Body of pancreas (tissue), 4 donors: ENCODE results near the gene EMD. TPM values are rescaled to one million over a fixed set of nuclear protein-coding genes. Genes with fewer than 3 reads are reported as not detected.
"Not testable (repeated sequence)": the region's sequence is repeated elsewhere in the genome, so short reads cannot be mapped to it uniquely, and the experiment has no call there.

Experiments
- ATAC-seq: fragments of 150-250 bp; one replicate; pipeline ENCODE4 v1.9.1; 2016
- DNase-seq, 4 donors: peaks; one replicate each; pipeline ENCODE4 v3.0.0-alpha.2; 2019
- H3K27ac ChIP-seq, 4 donors: fragments of 200-600 bp; sonication (generic); 1 replicate in 3 of 4; 2 replicates in 1 of 4; pipeline versions ENCODE4 v1.5.1 to v1.6.1; 2016 to 2019; ENCODE audit warnings: mild to moderate bottlenecking in 1 of 4, mixed read lengths in 1 of 4, moderate library complexity in 1 of 4
- H3K27me3 ChIP-seq, 2 donors: fragments of 200-600 bp; sonication (generic); one replicate each; pipeline ENCODE4 v1.6.0; 2016; ENCODE audit warnings: mild to moderate bottlenecking in 1 of 2
- H3K36me3 ChIP-seq, 2 donors: fragments of 200-600 bp; sonication (generic); replicated peaks in 1 of 2; 2 replicates each; pipeline ENCODE4 v1.5.1; 2016; ENCODE audit warnings: low read depth in 2 of 2; ENCODE audit not compliant: insufficient read depth in 1 of 2
- H3K4me1 ChIP-seq: fragments of 200-600 bp; sonication (generic); one replicate; pipeline ENCODE4 v1.6.0; 2016
- H3K4me3 ChIP-seq, 2 donors: fragments of 200-600 bp; sonication (generic); 1 replicate in 1 of 2; 2 replicates in 1 of 2; pipeline ENCODE4 v1.5.1; 2016 to 2019
- H3K9me3 ChIP-seq, 3 donors: fragments of 200-600 bp; sonication (generic); 1 replicate in 2 of 3; 2 replicates in 1 of 3; pipeline ENCODE4 v1.5.1; 2016
- CTCF ChIP-seq, 7 experiments: fragments of 450-650 bp in 4 of 7; fragments of 200-600 bp in 3 of 7; sonication (generic) in 3 of 7; IDR thresholded peaks; one replicate each; pipeline ENCODE4 v1.5.1; 2016 to 2019; ENCODE audit warnings: antibody characterized with exemption in 7 of 7
- POLR2A ChIP-seq, 3 donors: fragments of 450-650 bp; IDR thresholded peaks; one replicate each; pipeline ENCODE4 v1.6.1; 2016; ENCODE audit warnings: antibody characterized with exemption in 3 of 3, mild to moderate bottlenecking in 2 of 3
- WGBS, 2 donors: methylation state at CpG; one replicate each; pipeline ENCODE4 v1.1.5; 2017; 5-methylcytosine and 5-hydroxymethylcytosine counted together
- intact Hi-C: fragments of 100-400 bp; cut with DNase I; formaldehyde crosslinking; loops from one replicate; pipeline ENCODE4 v1.15.1; 2023
- total RNA-seq, 2 donors: library from RNA; depleted of rRNA; stranded (reverse); fragments of >200 nt; gene quantifications; one replicate each; pipeline ENCODE4 v1.1.0, GENCODE V29; 2016

EMD gene
- total RNA-seq, 2 donors from 2014 or later: 23.6 to 28.3 TPM

- intact Hi-C loops: loop anchor here (5.0 kb wide), 1 partner anchor 51 kb away; no protein-coding TSS in a partner anchor
- H3K4me3 ChIP-seq: no peak overlapping the region
- peak in 2 of 4 donors; percentile 4 to 13 for DNase-seq
- H3K4me1 ChIP-seq: peaks cover 18% of the 10 kb centered on the region
- 26 to 61% methylated on average over 3 to 10 of the region's 14 CpGs for WGBS, 2 donors
- no peak for TF ChIP-seq POLR2A (IDR thresholded peaks at IDR 0.05)
- TF ChIP-seq CTCF (IDR thresholded peaks at IDR 0.05): no peak
- no peaks in the 10 kb centered on the region for H3K36me3 ChIP-seq
- H3K9me3 ChIP-seq: no peaks in the 10 kb centered on the region
- no peak for ATAC-seq
- no peaks in the 10 kb centered on the region for H3K27me3 ChIP-seq
- no peak overlapping the region for H3K27ac ChIP-seq
Measured at GRCh38 chrX:154383359-154384283, 4.5 kb downstream of the EMD start.

GRCh38 chrX:154384284-154384892 lies 5.3 kb downstream of the EMD start:
- intact Hi-C loops: loop anchor here (5.0 kb wide), 1 partner anchor 52 kb away; no protein-coding TSS in a partner anchor
- peak in 3 of 4 donors; percentile 28 to 54 (median 31) for DNase-seq
- Histone ChIP-seq H3K9me3 (no peaks in the 10 kb centered on the region), H3K27me3 (no peaks in the 10 kb centered on the region), H3K27ac (no peak overlapping the region), H3K36me3 (no peaks in the 10 kb centered on the region), H3K4me3 (no peak overlapping the region), H3K4me1 (peaks cover 18% of the 10 kb centered on the region)
- TF ChIP-seq POLR2A (IDR thresholded peaks at IDR 0.05) (no peak), CTCF (IDR thresholded peaks at IDR 0.05) (peak in 6 of 7 experiments; percentile 10 to 45 (median 19))
- ATAC-seq: no peak
- 17% methylated on average over 8 of the region's 8 CpGs; no CpG with 5 or more reads in 1 of the 2 donors for WGBS, 2 donors

- peak; percentile 33 for ATAC-seq
- H3K36me3 ChIP-seq, intact Hi-C loops, DNase-seq, H3K4me3 ChIP-seq, H3K9me3 ChIP-seq, H3K27ac ChIP-seq, H3K4me1 ChIP-seq, H3K27me3 ChIP-seq: not testable (repeated sequence)
- no CpG with 5 or more reads among the region's 20 CpGs for WGBS, 2 donors
Measured at GRCh38 chrX:154388094-154388493, 9.0 kb downstream of the EMD start.

GRCh38 chrX:154388649-154389048 lies 9.6 kb downstream of the EMD start:
- intact Hi-C loops, DNase-seq, H3K4me3 ChIP-seq, ATAC-seq, H3K27ac ChIP-seq, H3K36me3 ChIP-seq, H3K27me3 ChIP-seq, H3K9me3 ChIP-seq, H3K4me1 ChIP-seq: not testable (repeated sequence)
- WGBS, 2 donors: no CpG with 5 or more reads among the region's 16 CpGs

- 0% methylated on average over 10 of the region's 121 CpGs; no CpG with 5 or more reads in 1 of the 2 donors for WGBS, 2 donors
Measured at GRCh38 chrX:154389812-154390747, 11.0 kb downstream of the EMD start.

GRCh38 chrX:154396363-154396762 lies 17.3 kb downstream of the EMD start:
- H3K27ac ChIP-seq: peak overlapping the region; percentile 89 to 99 (median 98)
- H3K36me3 ChIP-seq, ATAC-seq, intact Hi-C loops, H3K9me3 ChIP-seq, H3K27me3 ChIP-seq, H3K4me3 ChIP-seq: not testable (repeated sequence)
- 60 to 72% methylated on average over 6 to 8 of the region's 17 CpGs for WGBS, 2 donors
- H3K4me1 ChIP-seq: peaks cover 18% of the 10 kb centered on the region
- DNase-seq: peak; percentile 37 to 50 (median 46)

More at GRCh38 chrX:154389812-154390747, 11.0 kb downstream of the EMD start:
- H3K27ac ChIP-seq: peak overlapping the region in 2 of 4 donors; percentile 44 to 73
- H3K27me3 ChIP-seq, H3K9me3 ChIP-seq, intact Hi-C loops, H3K4me3 ChIP-seq, H3K36me3 ChIP-seq, H3K4me1 ChIP-seq: not testable (repeated sequence)
- peak in 1 of 4 donors; percentile 14 for DNase-seq
- ATAC-seq: peak; percentile 91
